ENCODE measurements around the gene CPLX4. TPM values are rescaled to one million over a fixed set of nuclear protein-coding genes. Genes with fewer than 3 reads are reported as not detected.

Gene CPLX4
- total and polyA plus RNA-seq, 2 donors (not counting 1 experiment from before 2014, with no cell fraction given) = not detected

GRCh38 chr18:59354731-59355130, 36.3 kb upstream of the CPLX4 start:
- Histone ChIP-seq H3K27me3 (replicated peaks in 1 of 4; ENCODE audit: control extremely low read depth in 1 of 4, control insufficient read depth in 3 of 4, insufficient read depth in 4 of 4, low read length in 3 of 4) (no peaks in the 10 kb centered on the region), H3K79me2 (ENCODE audit: control insufficient read depth, insufficient read depth, low read length) (no peaks in the 10 kb centered on the region), H3K4me3 (ENCODE audit: control extremely low read depth in 1 of 5, extremely low read depth in 1 of 5, insufficient read depth in 1 of 5, low read depth in 2 of 5, low read length in 4 of 5) (no peak overlapping the region), H3K4me1 (ENCODE audit: control insufficient read depth in 2 of 2, insufficient read depth in 2 of 2, low read length in 2 of 2) (peaks cover 9 to 14% of the 10 kb centered on the region in 2 donors), H3K9me3 (ENCODE audit: control extremely low read depth in 1 of 3, control insufficient read depth in 2 of 3, insufficient read depth in 1 of 3, low read length in 2 of 3) (no peaks in the 10 kb centered on the region), H3K27ac (ENCODE audit: low read length in 2 of 2) (no peak overlapping the region), H3K4me2 (replicated peaks; ENCODE audit: low read depth, low read length, poor library complexity, severe bottlenecking) (no peak overlapping the region), H3K9ac (ENCODE audit: low read length) (no peak overlapping the region), H4K20me1 (ENCODE audit: control insufficient read depth, insufficient read depth, low read length, poor library complexity, severe bottlenecking) (no peaks in the 10 kb centered on the region), H2AFZ (ENCODE audit: insufficient read depth, low read depth, low read length, poor library complexity, severe bottlenecking) (no peak overlapping the region), H3K36me3 (replicated peaks in 1 of 2; ENCODE audit: control extremely low read depth in 1 of 2, control insufficient read depth in 1 of 2, extremely low read depth in 1 of 2, insufficient read depth in 2 of 2, low read length in 1 of 2) (peaks cover 6 to 32% of the 10 kb centered on the region in 2 experiments)
- WGBS (ENCODE audit: insufficient coverage) = no CpG with 5 or more reads among the region's 2 CpGs
- DNase-seq (no peak), ATAC-seq (ENCODE audit: low read depth) (no peak)
- ChIA-PET CTCF (interaction anchor here (0.5 to 0.8 kb wide), 3 partner anchors 44 to 211 kb away, joined by 3 read pairs; no protein-coding TSS in a partner anchor), POLR2A (no interaction called here)
- no peaks in the 10 kb centered on the region for H3K9me3 Mint-ChIP-seq (ENCODE audit: insufficient read depth)
- peaks cover 30% of the 10 kb centered on the region for H3K4me1 Mint-ChIP-seq
- no peaks in the 10 kb centered on the region for H3K27me3 Mint-ChIP-seq
- TF ChIP-seq CTCF (IDR thresholded peaks at IDR 0.05) (no peak), EZH2 (IDR thresholded peaks at IDR 0.05; ENCODE audit: borderline replicate concordance, insufficient read depth, low read depth, low read length, poor library complexity, severe bottlenecking) (no peak)
- no peak overlapping the region for H3K4me3 Mint-ChIP-seq
- intact Hi-C loops (cut with micrococcal nuclease) = loop anchor here (5.0 kb wide), 2 partner anchors 42 to 82 kb away; partner anchors contain the start of gene RAX
- H3K27ac Mint-ChIP-seq = no peak overlapping the region

GRCh38 chr18:59353079-59353680, 34.7 kb upstream of the CPLX4 start:
- ChIA-PET POLR2A (no interaction called here), CTCF (interaction anchor here (0.5 kb wide), 2 partner anchors 39 to 50 kb away, joined by 4 to 6 read pairs; no protein-coding TSS in a partner anchor)
- Histone ChIP-seq H3K79me2 (ENCODE audit: control insufficient read depth, insufficient read depth, low read length) (no peaks in the 10 kb centered on the region), H3K4me3 (ENCODE audit: control extremely low read depth in 1 of 5, extremely low read depth in 1 of 5, insufficient read depth in 1 of 5, low read depth in 2 of 5, low read length in 4 of 5) (no peak overlapping the region), H3K4me1 (ENCODE audit: control insufficient read depth in 2 of 2, insufficient read depth in 2 of 2, low read length in 2 of 2) (peaks cover 0 to 6% of the 10 kb centered on the region in 2 donors), H4K20me1 (ENCODE audit: control insufficient read depth, insufficient read depth, low read length, poor library complexity, severe bottlenecking) (no peaks in the 10 kb centered on the region), H3K4me2 (replicated peaks; ENCODE audit: low read depth, low read length, poor library complexity, severe bottlenecking) (no peak overlapping the region), H3K9me3 (ENCODE audit: control extremely low read depth in 1 of 3, control insufficient read depth in 2 of 3, insufficient read depth in 1 of 3, low read length in 2 of 3) (no peaks in the 10 kb centered on the region), H3K27ac (ENCODE audit: low read length in 2 of 2) (no peak overlapping the region), H3K9ac (ENCODE audit: low read length) (no peak overlapping the region), H3K36me3 (replicated peaks in 1 of 2; ENCODE audit: control extremely low read depth in 1 of 2, control insufficient read depth in 1 of 2, extremely low read depth in 1 of 2, insufficient read depth in 2 of 2, low read length in 1 of 2) (peaks cover 10 to 41% of the 10 kb centered on the region in 2 experiments), H2AFZ (ENCODE audit: insufficient read depth, low read depth, low read length, poor library complexity, severe bottlenecking) (no peak overlapping the region), H3K27me3 (replicated peaks in 1 of 4; ENCODE audit: control extremely low read depth in 1 of 4, control insufficient read depth in 3 of 4, insufficient read depth in 4 of 4, low read length in 3 of 4) (no peaks in the 10 kb centered on the region)
- ATAC-seq (ENCODE audit: low read depth) = no peak
- H3K4me1 Mint-ChIP-seq = peaks cover 17% of the 10 kb centered on the region
- no peaks in the 10 kb centered on the region for H3K9me3 Mint-ChIP-seq (ENCODE audit: insufficient read depth)
- H3K27ac Mint-ChIP-seq = no peak overlapping the region
- no peak overlapping the region for H3K4me3 Mint-ChIP-seq
- WGBS (ENCODE audit: insufficient coverage) = no CpG with 5 or more reads among the region's 4 CpGs
- DNase-seq = no peak
- no peaks in the 10 kb centered on the region for H3K27me3 Mint-ChIP-seq
- intact Hi-C loops (cut with micrococcal nuclease) = no loop called here
- TF ChIP-seq EZH2 (IDR thresholded peaks at IDR 0.05; ENCODE audit: borderline replicate concordance, insufficient read depth, low read depth, low read length, poor library complexity, severe bottlenecking) (no peak), CTCF (IDR thresholded peaks at IDR 0.05) (no peak)

All from B cell (primary cell).